Measurements from ENCODE around the gene UBA3. TPM values are rescaled to one million over a fixed set of nuclear protein-coding genes. Genes with fewer than 3 reads are reported as not detected.

The UBA3 gene
- polyA plus RNA-seq, 3 donors = 77.1 to 88.5 (median 81.7) TPM

DNA sequence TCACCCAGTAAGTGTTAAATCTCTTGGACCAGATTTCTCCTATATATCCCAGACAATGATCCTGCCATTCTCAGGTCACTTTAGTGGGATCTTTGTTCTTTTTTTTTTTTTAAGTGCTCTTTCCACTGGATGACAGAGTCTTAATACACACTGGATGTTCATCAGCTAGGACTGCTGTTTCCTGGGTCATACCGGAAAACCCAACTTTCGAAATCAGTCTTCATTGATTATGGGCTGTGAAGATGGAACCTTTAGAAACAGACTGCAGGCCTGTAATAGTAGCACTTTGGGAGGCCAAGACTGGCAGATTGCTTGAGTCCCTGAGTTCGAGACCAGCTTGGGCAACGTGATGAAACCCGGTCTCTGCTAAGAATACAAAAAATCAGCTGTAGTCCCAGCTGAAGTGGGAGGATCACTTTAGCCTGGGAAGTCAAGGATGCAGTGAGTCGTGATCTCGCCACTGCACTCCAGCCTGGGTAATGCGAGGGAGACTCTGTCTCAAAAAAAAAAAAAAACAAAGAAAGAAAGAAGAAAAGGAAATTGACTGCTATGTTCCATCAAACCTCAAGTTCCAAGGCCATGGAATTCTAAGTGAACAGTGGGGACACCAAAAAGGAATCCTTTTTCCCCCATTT, 69.0 kb downstream of the UBA3 start:
- peaks cover 2 to 4% (median 2%) of the 10 kb centered on the region in 3 donors for H3K27me3 Mint-ChIP-seq (ENCODE audit: low read depth in 3 of 3)

DNA sequence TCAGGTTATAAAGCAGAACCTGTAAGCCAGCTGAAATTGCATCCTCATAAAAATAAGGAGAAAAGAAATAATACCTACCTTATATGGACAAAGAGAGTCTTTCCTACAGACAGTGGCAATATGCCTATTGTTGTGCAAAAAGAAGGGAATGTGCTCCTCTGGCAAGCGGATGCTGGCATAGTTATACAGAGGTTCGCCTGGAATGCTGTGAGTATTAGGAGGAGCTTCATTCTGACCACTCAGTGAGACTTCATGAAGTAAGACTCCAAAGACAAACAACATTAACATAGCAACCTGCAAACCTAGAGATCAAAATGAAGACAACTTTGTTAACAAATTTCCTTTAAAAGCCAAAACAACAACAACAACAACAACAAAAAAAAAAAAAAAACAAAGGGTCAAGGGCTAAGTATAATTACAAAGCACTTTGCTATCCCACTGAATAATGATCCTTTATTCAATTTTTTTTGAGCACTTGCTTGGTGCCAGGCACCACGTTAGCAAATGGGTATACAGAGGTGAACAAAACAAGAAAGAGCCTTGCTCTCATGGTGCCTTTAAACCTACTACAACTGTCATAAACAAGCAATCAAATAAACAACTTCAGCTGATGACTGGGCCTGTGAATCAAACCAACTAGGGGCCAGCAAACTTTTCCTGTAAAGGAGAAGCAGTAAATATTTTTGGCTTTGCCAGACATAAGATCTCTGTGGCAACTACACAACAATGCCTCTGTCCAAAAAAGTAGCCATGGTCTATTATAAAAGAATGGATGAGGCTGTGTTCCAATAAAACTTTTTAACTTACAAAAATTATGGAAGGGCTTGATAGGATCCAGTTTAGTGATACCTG, 70.4 kb downstream of the UBA3 start:
- Histone ChIP-seq H3K9ac (ENCODE audit: insufficient read depth, low read length, poor library complexity, severe bottlenecking) (no peak overlapping the region), H3K4me3 (replicated peaks in 1 of 3; ENCODE audit: low read depth in 2 of 3, low read length in 3 of 3) (no peak overlapping the region), H2AFZ (ENCODE audit: insufficient read depth, low read depth, low read length, poor library complexity, severe bottlenecking) (no peak overlapping the region), H3K79me2 (ENCODE audit: insufficient read depth, low read length) (no peaks in the 10 kb centered on the region), H3K4me2 (replicated peaks; ENCODE audit: extremely low read depth, low read length, poor library complexity, severe bottlenecking) (no peak overlapping the region), H3K36me3 (replicated peaks in 1 of 2; ENCODE audit: control insufficient read depth in 1 of 2, insufficient read depth in 2 of 2, low read length in 2 of 2) (peaks cover 3 to 34% of the 10 kb centered on the region in 2 donors), H3K9me3 (replicated peaks in 1 of 2; ENCODE audit: control insufficient read depth in 1 of 2, insufficient read depth in 1 of 2, low read length in 2 of 2) (no peaks in the 10 kb centered on the region), H3K4me1 (ENCODE audit: control insufficient read depth in 1 of 2, insufficient read depth in 2 of 2, low read length in 2 of 2) (peaks cover 9 to 14% of the 10 kb centered on the region in 2 donors), H3K27me3 (ENCODE audit: control insufficient read depth in 2 of 2, insufficient read depth in 2 of 2, low read length in 2 of 2) (no peaks in the 10 kb centered on the region), H3K27ac (ENCODE audit: low read depth in 1 of 2, low read length in 2 of 2) (no peak overlapping the region), H4K20me1 (ENCODE audit: insufficient read depth, low read length) (no peaks in the 10 kb centered on the region)
- peaks cover 0 to 4% (median 2%) of the 10 kb centered on the region in 3 donors for H3K27me3 Mint-ChIP-seq (ENCODE audit: low read depth in 3 of 3)
- H3K4me3 Mint-ChIP-seq = no peak overlapping the region
- TF ChIP-seq, protein P1, sequence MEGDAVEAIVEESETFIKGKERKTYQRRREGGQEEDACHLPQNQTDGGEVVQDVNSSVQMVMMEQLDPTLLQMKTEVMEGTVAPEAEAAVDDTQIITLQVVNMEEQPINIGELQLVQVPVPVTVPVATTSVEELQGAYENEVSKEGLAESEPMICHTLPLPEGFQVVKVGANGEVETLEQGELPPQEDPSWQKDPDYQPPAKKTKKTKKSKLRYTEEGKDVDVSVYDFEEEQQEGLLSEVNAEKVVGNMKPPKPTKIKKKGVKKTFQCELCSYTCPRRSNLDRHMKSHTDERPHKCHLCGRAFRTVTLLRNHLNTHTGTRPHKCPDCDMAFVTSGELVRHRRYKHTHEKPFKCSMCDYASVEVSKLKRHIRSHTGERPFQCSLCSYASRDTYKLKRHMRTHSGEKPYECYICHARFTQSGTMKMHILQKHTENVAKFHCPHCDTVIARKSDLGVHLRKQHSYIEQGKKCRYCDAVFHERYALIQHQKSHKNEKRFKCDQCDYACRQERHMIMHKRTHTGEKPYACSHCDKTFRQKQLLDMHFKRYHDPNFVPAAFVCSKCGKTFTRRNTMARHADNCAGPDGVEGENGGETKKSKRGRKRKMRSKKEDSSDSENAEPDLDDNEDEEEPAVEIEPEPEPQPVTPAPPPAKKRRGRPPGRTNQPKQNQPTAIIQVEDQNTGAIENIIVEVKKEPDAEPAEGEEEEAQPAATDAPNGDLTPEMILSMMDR (IDR thresholded peaks at IDR 0.05) = no peak
- no peak for DNase-seq
- no peak overlapping the region for H3K27ac Mint-ChIP-seq
- peaks cover 12% of the 10 kb centered on the region for H3K4me1 Mint-ChIP-seq
- H3K36me3 Mint-ChIP-seq = peaks cover 29 to 31% of the 10 kb centered on the region in 2 donors
- intact Hi-C loops (cut with micrococcal nuclease) = no loop called here
- H3K9me3 Mint-ChIP-seq = no peaks in the 10 kb centered on the region
- no CpG with 5 or more reads among the region's 3 CpGs for WGBS (ENCODE audit: insufficient coverage)

More for the DNA sequence above, 69.0 kb downstream of the UBA3 start:
- Histone ChIP-seq H3K4me1 (ENCODE audit: control insufficient read depth in 1 of 2, insufficient read depth in 2 of 2, low read length in 2 of 2) (peaks cover 9 to 14% of the 10 kb centered on the region in 2 donors), H3K79me2 (ENCODE audit: insufficient read depth, low read length) (no peaks in the 10 kb centered on the region), H3K4me3 (replicated peaks in 1 of 3; ENCODE audit: low read depth in 2 of 3, low read length in 3 of 3) (no peak overlapping the region), H3K9me3 (replicated peaks in 1 of 2; ENCODE audit: control insufficient read depth in 1 of 2, insufficient read depth in 1 of 2, low read length in 2 of 2) (no peaks in the 10 kb centered on the region), H4K20me1 (ENCODE audit: insufficient read depth, low read length) (no peaks in the 10 kb centered on the region), H3K4me2 (replicated peaks; ENCODE audit: extremely low read depth, low read length, poor library complexity, severe bottlenecking) (no peak overlapping the region), H3K27me3 (ENCODE audit: control insufficient read depth in 2 of 2, insufficient read depth in 2 of 2, low read length in 2 of 2) (no peaks in the 10 kb centered on the region), H3K36me3 (replicated peaks in 1 of 2; ENCODE audit: control insufficient read depth in 1 of 2, insufficient read depth in 2 of 2, low read length in 2 of 2) (peaks cover 3 to 26% of the 10 kb centered on the region in 2 donors), H2AFZ (ENCODE audit: insufficient read depth, low read depth, low read length, poor library complexity, severe bottlenecking) (no peak overlapping the region), H3K27ac (ENCODE audit: low read depth in 1 of 2, low read length in 2 of 2) (no peak overlapping the region), H3K9ac (ENCODE audit: insufficient read depth, low read length, poor library complexity, severe bottlenecking) (no peak overlapping the region)
- TF ChIP-seq, protein P1 (IDR thresholded peaks at IDR 0.05) = no peak
- Mint-ChIP-seq H3K4me3 (no peak overlapping the region), H3K4me1 (peaks cover 12% of the 10 kb centered on the region), H3K27ac (no peak overlapping the region), H3K36me3 (peaks cover 18 to 23% of the 10 kb centered on the region in 2 donors), H3K9me3 (no peaks in the 10 kb centered on the region)
- WGBS (ENCODE audit: insufficient coverage) = 89% methylated on average over 7 of the region's 8 CpGs
- intact Hi-C loops (cut with micrococcal nuclease) = no loop called here
- DNase-seq = no peak
